ENCODE data around the gene RBM44. TPM values are rescaled to one million over a fixed set of nuclear protein-coding genes. Genes with fewer than 3 reads are reported as not detected.
A peak's percentile ranks its signal among the peaks of the same experiment; 100 is the strongest.
"Not testable (repeated sequence)": the region's sequence is repeated elsewhere in the genome, so short reads cannot be mapped to it uniquely, and the experiment has no call there.

Gene RBM44
- 0.11 TPM for polyA plus RNA-seq

- Mint-ChIP-seq H3K36me3 (peaks cover 5% of the 10 kb centered on the region), H3K9me3 (no peaks in the 10 kb centered on the region), H3K27ac (peak within 1 kb of the TSS in 1 of 3 donors; percentile 71), H3K4me3 (peak within 1 kb of the TSS in 1 of 4 donors; percentile 8), H3K4me1 (peaks cover 0 to 1% (median 0%) of the 10 kb centered on the region in 3 donors), H3K27me3 (peaks cover 5% of the 10 kb centered on the region)
Measured at GRCh38 chr2:237798236-237799059, at the start of gene RBM44. Gene RBM44, plus strand, starts transcription at chr2:237798779. Its CDS starts 14,831 bp downstream, at chr2:237813610.

- H3K27me3 Mint-ChIP-seq: no peaks in the 10 kb centered on the region
- no peak overlapping the region for H3K4me3 Mint-ChIP-seq
- H3K4me1 Mint-ChIP-seq: peaks cover 7 to 13% (median 8%) of the 10 kb centered on the region in 3 donors
- no peak overlapping the region for H3K27ac Mint-ChIP-seq
- H3K36me3 Mint-ChIP-seq: peaks cover 10% of the 10 kb centered on the region
- no peaks in the 10 kb centered on the region for H3K9me3 Mint-ChIP-seq
Measured at GRCh38 chr2:237749002-237749401, 49.6 kb upstream of the RBM44 start.

DNA sequence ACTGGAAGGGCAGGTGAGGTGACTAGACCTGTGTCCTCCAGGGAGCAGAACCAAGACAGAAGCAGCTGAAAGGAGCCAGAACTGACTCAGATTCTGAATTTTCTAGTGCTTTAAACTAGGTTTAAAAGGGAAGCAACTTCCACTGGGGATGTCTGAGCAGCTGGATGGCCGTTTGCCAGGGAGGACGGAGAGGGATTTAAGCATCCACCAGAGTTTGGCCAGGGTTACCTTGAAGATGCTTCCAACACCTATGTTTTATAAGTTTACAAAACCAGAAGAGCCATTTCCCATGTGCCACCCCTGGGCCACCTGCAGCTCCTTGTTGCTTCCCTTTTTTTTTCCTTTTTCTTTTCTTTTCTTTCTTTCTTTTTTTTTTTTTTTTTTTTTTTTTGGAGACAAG is 48.6 kb upstream of the RBM44 start:
- Mint-ChIP-seq H3K9me3 (no peaks in the 10 kb centered on the region), H3K4me3 (no peak overlapping the region), H3K27me3 (no peaks in the 10 kb centered on the region), H3K27ac (peak overlapping the region in 1 of 3 donors; percentile 76), H3K36me3 (peaks cover 11% of the 10 kb centered on the region), H3K4me1 (peaks cover 2 to 10% (median 5%) of the 10 kb centered on the region in 3 donors)

DNA sequence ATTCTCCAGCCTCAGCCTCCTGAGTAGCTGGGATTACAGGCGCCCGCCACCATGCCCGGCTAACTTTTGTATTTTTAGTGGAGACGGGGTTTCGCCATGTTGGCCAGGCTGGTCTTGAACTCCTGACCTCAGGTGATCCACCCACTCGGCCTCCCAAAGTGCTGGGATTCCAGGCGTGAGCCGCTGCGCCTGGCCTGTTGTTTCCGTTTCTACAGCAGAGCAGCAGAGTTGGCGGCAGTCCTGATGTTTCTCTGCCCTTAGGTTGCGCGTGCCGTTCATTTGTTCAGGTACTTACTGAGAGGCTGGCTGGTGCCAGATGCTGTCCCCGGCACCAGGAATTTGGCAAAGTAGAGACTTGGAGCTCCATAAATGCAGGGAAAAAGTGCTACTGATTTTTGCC is 48.1 kb upstream of the RBM44 start:
- Mint-ChIP-seq H3K36me3 (peaks cover 11% of the 10 kb centered on the region), H3K27ac (peak overlapping the region in 1 of 3 donors; percentile 23)
- H3K4me3 Mint-ChIP-seq, H3K27me3 Mint-ChIP-seq, H3K4me1 Mint-ChIP-seq, H3K9me3 Mint-ChIP-seq: not testable (repeated sequence)

DNA sequence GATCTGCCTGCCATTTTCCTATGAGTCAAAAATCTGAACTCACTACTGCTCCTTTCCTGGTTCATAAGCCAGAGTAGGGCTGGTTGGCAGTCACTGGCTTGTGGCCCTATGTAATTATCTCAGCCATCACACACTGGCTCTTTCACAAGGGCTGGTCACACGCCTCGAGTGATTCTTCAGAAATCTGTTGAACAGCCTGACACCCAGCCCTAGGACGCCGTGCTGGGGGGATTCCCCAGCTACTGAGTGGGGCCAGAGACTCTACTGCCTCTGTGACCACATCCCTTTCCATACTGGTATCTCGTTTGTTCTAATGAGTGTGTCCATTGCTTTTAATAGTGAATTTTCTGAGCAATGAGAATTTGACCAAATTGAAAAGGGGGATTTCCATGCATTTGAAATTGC is 45.8 kb upstream of the RBM44 start:
- H3K9me3 Mint-ChIP-seq: no peaks in the 10 kb centered on the region
- H3K36me3 Mint-ChIP-seq: peaks cover 14% of the 10 kb centered on the region
- H3K27me3 Mint-ChIP-seq: no peaks in the 10 kb centered on the region
- H3K4me1 Mint-ChIP-seq: peaks cover 0 to 7% (median 2%) of the 10 kb centered on the region in 3 donors
- H3K4me3 Mint-ChIP-seq: no peak overlapping the region
- H3K27ac Mint-ChIP-seq: peak overlapping the region in 2 of 3 donors; percentile 9 to 29

DNA sequence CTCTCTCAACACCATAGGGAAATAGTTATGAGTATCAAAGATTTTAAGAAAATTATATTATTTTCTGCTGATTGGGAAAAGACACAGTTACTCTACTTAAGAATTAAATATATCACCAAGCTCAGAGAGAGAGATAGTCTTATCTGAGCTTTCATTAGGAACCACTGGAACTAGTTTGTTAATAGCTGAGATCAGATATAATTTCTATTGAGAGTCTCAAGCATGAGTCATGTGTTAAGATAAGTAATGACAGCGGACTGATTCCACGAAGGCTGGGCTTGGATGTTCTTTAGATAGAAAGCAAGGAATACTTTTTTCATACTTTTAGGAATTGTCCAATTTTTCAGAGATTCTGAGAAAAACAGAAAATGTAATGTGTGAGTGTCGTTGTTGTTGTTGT is 44.4 kb upstream of the RBM44 start:
- Mint-ChIP-seq H3K27ac (no peak overlapping the region), H3K9me3 (no peaks in the 10 kb centered on the region), H3K27me3 (no peaks in the 10 kb centered on the region), H3K4me1 (peaks cover 0 to 7% (median 2%) of the 10 kb centered on the region in 3 donors), H3K36me3 (peaks cover 11% of the 10 kb centered on the region), H3K4me3 (no peak overlapping the region)

- no peak overlapping the region for H3K4me3 Mint-ChIP-seq
Measured at GRCh38 chr2:237754626-237755248, 43.8 kb upstream of the RBM44 start.

GRCh38 chr2:237757616-237758015 is 41.0 kb upstream of the RBM44 start:
- Mint-ChIP-seq H3K4me3 (no peak overlapping the region), H3K27ac (no peak overlapping the region), H3K27me3 (no peaks in the 10 kb centered on the region), H3K4me1 (peaks cover 0 to 7% (median 2%) of the 10 kb centered on the region in 3 donors), H3K9me3 (no peaks in the 10 kb centered on the region), H3K36me3 (peaks cover 6% of the 10 kb centered on the region)

More at GRCh38 chr2:237754626-237755248, 43.8 kb upstream of the RBM44 start:
- peaks cover 8% of the 10 kb centered on the region for H3K36me3 Mint-ChIP-seq
- H3K9me3 Mint-ChIP-seq: no peaks in the 10 kb centered on the region
- H3K27me3 Mint-ChIP-seq: no peaks in the 10 kb centered on the region
- H3K27ac Mint-ChIP-seq: no peak overlapping the region
- peaks cover 0 to 7% (median 2%) of the 10 kb centered on the region in 3 donors for H3K4me1 Mint-ChIP-seq

DNA sequence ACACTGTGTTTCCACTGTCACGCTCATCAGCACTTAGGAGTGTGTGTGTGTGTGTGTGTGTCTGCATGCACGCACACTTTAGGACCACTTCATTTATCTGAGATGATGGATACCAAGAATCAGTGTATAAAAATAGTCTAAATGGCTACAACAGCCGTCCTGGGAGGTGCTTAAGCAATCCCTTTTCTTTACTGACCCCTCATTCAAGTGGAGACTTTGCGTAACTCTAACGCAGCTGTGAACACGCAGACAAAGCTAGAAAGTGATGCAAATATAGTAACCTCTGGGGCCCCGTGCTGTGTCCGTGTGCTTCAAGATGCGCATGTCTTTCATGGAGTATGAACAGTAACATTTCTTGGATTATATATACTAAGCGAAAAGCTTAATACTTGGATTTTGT is 40.4 kb upstream of the RBM44 start:
- Mint-ChIP-seq H3K36me3 (peaks cover 6% of the 10 kb centered on the region), H3K27ac (peak overlapping the region in 1 of 3 donors; percentile 47), H3K4me3 (no peak overlapping the region), H3K4me1 (peaks cover 0 to under 1% (median 0%) of the 10 kb centered on the region in 3 donors), H3K27me3 (no peaks in the 10 kb centered on the region), H3K9me3 (no peaks in the 10 kb centered on the region)

GRCh38 chr2:237759176-237759575 is 39.4 kb upstream of the RBM44 start:
- no peaks in the 10 kb centered on the region for H3K9me3 Mint-ChIP-seq
- no peak overlapping the region for H3K4me3 Mint-ChIP-seq
- no peaks in the 10 kb centered on the region for H3K4me1 Mint-ChIP-seq
- no peak overlapping the region for H3K27ac Mint-ChIP-seq
- H3K27me3 Mint-ChIP-seq: no peaks in the 10 kb centered on the region
- peaks cover 9% of the 10 kb centered on the region for H3K36me3 Mint-ChIP-seq

- peaks cover 8% of the 10 kb centered on the region for H3K36me3 Mint-ChIP-seq
- H3K27me3 Mint-ChIP-seq: no peaks in the 10 kb centered on the region
- H3K27ac Mint-ChIP-seq: peak overlapping the region in 1 of 3 donors; percentile 25
- peaks cover 0 to 1% (median 0%) of the 10 kb centered on the region in 3 donors for H3K4me1 Mint-ChIP-seq
- peak overlapping the region in 1 of 4 donors; percentile 27 for H3K4me3 Mint-ChIP-seq
- H3K9me3 Mint-ChIP-seq: no peaks in the 10 kb centered on the region
Measured at GRCh38 chr2:237760506-237761502, 37.8 kb upstream of the RBM44 start.

DNA sequence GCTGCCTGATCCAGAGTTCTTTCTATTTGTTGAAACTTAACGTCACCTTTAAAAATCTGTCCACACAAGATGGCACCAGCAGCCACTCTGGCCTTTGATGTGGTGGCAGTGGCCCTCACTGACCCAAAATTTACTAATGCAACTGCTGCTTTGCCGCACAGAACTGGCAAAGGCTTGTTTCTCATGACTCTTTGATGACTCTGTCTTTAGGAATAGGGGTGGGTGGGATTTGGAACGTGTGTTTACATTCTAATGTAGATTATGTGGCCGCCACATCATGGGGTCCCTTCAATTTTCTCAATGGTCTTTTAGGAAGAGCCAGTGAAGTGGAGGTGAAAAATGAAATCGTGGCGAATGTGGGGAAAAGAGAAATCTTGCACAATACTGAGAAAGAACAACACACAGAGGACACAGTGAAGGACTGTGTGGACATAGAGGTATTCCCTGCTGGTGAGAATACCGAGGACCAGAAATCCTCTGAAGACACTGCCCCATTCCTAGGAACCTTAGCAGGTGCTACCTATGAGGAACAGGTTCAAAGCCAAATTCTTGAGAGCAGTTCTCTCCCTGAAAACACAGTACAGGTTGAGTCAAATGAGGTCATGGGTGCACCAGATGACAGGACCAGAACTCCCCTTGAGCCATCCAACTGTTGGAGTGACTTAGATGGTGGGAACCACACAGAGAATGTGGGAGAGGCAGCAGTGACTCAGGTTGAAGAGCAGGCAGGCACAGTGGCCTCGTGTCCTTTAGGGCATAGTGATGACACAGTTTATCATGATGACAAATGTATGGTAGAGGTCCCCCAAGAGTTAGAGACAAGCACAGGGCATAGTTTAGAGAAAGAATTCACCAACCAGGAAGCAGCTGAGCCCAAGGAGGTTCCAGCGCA is 36.0 kb upstream of the RBM44 start:
- not testable (repeated sequence) for H3K36me3 Mint-ChIP-seq, H3K27me3 Mint-ChIP-seq, H3K4me3 Mint-ChIP-seq, H3K9me3 Mint-ChIP-seq, H3K4me1 Mint-ChIP-seq
- H3K27ac Mint-ChIP-seq: peak overlapping the region in 1 of 3 donors; percentile 37

DNA sequence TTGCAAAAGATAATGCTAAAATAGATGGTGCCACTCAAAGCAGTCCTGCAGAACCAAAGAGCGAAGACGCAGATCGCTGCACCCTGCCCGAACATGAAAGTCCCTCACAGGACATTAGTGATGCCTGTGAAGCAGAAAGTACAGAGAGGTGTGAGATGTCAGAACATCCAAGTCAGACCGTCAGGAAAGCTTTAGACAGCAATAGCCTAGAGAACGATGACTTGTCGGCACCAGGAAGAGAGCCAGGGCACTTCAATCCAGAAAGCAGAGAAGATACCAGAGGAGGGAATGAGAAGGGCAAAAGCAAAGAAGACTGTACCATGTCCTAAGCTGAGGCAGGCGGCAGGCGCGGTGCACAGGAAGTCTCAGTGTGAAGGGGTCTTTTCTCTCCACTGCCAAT is 34.8 kb upstream of the RBM44 start:
- H3K4me1 Mint-ChIP-seq: peaks cover 0 to 1% (median 0%) of the 10 kb centered on the region in 3 donors
- H3K27ac Mint-ChIP-seq: no peak overlapping the region
- no peaks in the 10 kb centered on the region for H3K27me3 Mint-ChIP-seq
- no peak overlapping the region for H3K4me3 Mint-ChIP-seq
- peaks cover 5% of the 10 kb centered on the region for H3K36me3 Mint-ChIP-seq
- no peaks in the 10 kb centered on the region for H3K9me3 Mint-ChIP-seq

DNA sequence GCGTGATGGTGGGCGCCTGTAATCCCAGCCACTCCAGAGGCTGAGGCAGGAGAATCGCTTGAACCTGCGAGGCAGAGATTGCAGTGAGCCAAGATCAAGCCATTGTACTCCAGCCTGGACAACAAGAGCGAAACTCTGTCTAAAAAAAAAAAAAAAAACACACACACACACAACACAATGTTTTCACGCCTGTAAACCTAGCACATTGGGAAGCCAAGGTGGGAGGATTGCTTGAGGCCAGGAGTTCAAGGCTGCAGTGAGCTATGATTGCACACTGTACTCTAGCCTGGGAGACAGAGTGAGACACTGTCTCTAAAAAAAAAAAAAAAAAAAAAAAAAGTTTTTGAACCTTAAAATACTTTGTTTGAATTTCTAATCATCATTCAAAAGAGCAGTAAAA is 33.5 kb upstream of the RBM44 start:
- not testable (repeated sequence) for H3K4me1 Mint-ChIP-seq, H3K9me3 Mint-ChIP-seq, H3K36me3 Mint-ChIP-seq, H3K4me3 Mint-ChIP-seq, H3K27me3 Mint-ChIP-seq, H3K27ac Mint-ChIP-seq

All from IgD-negative memory B cell (primary cell).